HTERT RPE-1 (cell line): ENCODE data around the gene GOLPH3.
"Not testable (repeated sequence)": the region's sequence is repeated elsewhere in the genome, so short reads cannot be mapped to it uniquely, and the experiment has no call there.

Source experiments
- in situ Hi-C: fragments of 300-500 bp; cut with MboI; formaldehyde crosslinking; loops from 4 replicates; pipeline ENCODE4 v1.14.3; 2020; ENCODE audit warnings: low sequenced_read_pairs

The GOLPH3 gene

GRCh38 chr5:32174011-32174870, at the start of gene GOLPH3:
GOLPH3 (minus strand) TSS chr5:32174319; CDS start chr5:32174034, 285 bp downstream.
- in situ Hi-C loops = no loop called here

DNA sequence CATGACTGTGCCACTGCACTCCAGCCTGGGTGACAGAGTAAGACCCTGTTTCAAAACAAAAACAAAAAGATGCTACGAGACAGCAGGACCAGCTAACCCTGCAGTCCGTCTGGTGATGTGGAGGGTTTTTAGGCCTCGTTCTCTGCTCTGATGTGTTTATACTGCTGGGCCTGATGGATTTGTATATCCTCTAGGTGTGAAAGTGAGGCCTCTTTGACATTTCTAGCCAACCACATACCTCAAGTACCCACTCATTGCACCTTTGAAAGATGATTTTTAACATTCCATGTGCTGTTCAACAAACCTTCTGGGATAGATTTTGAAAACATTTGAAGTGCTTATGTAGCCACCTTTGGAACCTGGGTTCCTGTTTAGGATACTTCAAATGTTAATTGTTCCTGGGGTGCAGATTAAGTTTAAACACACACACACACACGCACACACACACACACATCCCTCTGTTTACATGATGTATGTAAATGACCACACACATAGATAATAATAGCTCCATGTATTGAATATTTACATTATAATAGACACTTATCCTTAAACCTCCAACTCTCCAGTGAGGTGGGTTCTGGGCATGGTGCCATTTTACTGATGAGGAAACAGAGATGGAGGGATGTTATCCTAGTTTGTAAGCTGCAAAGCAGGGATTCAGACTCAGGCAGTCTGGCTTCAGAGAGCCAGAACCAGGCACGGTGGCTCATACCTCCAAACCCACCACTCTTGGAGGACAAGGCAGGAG, 48.8 kb upstream of the GOLPH3 start:
- in situ Hi-C loops = no loop called here

DNA sequence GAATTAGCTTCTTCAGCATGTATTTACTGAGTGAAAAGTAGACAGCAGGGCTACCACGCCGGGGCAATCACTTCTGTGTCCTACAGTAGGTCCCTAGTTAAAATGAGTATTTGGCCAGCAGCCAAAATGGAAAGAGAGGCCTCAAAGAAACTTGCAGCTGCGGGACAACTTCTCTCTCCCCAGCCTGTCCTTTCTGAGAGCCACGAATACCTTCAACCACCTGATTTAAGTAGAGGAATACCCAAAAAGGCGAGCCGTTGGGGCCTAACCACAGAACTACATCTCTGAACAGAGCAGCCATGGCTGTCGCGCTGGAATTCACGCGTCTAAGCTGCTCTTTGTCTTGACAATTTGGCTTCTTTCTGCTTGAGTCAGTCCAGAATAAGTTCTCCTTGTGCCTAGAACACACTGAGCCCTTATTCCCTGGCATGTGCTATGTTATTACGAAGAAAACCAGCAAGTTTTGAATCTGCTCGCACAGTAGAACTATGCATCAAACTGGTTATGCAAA, 43.8 kb upstream of the GOLPH3 start:
- in situ Hi-C loops = no loop called here

DNA sequence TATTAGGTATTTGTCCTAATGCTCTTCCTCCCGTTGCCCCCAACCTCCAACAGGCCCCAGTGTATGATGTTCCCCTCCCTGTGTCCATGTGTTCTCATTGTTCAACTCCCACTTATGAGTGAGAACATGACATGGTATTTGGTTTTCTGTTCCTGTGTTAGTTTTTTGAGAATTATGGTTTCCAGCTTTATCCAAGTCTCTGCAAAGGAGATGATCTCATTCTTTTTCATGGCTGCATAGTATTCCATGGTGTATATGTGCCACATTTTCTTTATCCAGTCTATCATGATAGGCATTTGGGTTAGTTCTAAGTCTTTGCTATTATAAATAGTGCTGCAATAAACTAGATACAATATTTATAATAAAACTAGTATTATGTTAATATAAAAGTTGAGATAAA, 40.2 kb upstream of the GOLPH3 start:
- in situ Hi-C loops = not testable (repeated sequence)

DNA sequence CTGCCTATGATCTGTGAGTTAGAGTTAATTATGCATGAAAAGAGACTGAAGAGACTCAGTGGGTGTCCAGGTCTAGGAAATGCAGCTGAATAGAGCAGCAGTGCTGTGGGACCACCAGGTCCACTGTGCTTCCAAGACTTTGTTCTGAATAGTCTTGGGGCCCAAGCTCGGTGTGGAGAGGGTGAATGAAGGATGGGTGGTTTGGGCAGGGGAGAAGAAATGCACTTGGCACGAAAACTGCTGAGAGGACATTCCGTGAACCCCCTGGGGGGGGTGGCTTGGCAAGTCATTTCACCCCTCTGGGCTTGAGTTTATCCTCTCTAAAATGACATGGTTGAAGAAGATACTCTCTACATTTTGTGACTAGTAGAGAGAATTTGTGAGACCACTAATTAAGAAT, 36.0 kb upstream of the GOLPH3 start:
- in situ Hi-C loops = no loop called here

DNA sequence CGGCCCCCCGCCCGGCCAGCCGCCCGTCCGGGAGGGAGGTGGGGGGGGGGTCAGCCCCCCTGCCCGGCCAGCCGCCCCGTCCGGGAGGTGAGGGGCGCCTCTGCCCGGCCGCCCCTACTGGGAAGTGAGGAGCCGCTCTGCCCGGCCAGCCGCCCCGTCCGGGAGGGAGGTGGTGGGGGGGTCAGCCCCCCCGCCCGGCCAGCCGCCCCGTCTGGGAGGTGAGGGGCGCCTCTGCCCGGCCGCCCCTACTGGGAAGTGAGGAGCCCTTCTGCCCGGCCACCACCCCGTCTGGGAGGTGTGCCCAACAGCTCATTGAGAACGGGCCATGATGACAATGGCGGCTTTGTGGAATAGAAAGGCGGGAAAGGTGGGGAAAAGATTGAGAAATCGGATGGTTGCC, 34.7 kb upstream of the GOLPH3 start:
- in situ Hi-C loops = not testable (repeated sequence)

DNA sequence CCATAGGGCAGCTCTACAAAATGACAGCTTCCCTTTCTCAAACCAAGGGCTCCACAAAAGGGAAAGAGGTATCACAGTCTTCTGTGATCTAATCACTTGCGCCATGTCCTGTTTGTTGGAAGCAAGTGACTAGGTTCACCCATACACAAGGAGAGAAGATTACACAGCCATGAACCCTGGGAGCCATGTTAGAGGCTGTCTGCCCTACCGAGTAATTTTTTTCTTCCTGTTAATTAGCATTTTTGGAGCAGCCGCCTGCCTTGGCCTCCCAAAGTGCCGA, 33.2 kb upstream of the GOLPH3 start:
- in situ Hi-C loops = no loop called here

DNA sequence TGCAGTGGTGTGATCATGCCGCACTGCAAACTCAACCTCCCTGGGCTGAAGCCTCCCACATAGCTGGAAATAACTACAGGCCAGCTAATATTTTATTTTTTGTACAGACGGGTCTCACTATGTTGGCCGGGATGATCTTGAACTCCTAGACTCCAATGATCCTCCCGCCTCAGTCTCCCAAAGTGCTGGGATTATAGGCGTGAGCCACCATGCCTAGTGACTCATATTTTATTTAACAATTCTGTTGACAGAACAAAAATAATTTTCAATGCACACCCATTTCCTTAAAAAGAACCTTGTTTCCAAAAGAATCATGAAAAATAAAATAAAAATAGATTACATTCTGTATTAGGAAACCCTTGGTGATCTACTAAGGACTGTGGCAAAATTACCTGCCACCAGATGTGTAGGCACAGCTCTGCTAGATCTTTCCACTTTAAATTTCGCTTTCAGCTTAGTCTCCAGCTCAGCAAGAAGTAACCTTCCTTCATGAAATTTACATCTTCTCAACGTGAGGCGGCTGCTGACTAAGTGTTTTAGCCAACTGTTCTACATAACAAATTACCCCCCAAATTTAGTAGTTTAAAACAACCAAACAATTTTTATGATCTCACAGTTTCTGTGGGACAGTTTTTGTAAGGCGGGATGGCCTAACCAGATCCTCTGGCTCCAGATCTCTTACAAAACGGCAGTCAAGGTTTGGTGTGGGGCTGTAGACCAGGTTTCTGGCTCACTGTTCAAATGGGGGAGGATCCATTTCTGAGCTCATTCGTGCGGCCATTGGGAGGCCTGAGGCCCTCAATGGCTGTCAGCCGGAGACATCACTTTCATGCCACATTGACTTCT, 32.6 kb upstream of the GOLPH3 start:
- in situ Hi-C loops = no loop called here

GRCh38 chr5:32206053-32206452, 31.9 kb upstream of the GOLPH3 start:
- in situ Hi-C loops = no loop called here

- in situ Hi-C loops = no loop called here
These were observed 28.3 kb upstream of the GOLPH3 start for GRCh38 chr5:32202394-32202793.

GRCh38 chr5:32201122-32201753, 27.1 kb upstream of the GOLPH3 start:
- in situ Hi-C loops = no loop called here

DNA sequence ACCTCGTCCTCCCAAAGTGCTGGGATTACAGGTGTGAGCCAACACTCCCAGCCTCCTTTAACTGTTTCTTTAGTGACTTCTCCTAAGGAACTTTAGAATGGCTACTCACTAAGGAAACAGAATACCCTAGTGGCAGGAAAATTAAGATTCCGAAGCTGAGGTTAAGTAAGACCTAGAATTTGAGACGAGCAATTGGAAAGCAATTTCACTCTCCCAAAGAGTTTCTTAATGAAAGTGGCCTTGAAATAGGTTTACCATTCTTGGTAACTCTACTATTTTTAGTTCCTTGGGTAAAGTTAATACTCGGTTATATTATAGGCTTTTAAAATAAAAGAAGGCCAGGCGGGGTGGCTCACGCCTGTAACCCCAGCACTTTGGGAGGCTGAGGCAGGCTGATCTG, 22.9 kb upstream of the GOLPH3 start:
- in situ Hi-C loops = no loop called here

DNA sequence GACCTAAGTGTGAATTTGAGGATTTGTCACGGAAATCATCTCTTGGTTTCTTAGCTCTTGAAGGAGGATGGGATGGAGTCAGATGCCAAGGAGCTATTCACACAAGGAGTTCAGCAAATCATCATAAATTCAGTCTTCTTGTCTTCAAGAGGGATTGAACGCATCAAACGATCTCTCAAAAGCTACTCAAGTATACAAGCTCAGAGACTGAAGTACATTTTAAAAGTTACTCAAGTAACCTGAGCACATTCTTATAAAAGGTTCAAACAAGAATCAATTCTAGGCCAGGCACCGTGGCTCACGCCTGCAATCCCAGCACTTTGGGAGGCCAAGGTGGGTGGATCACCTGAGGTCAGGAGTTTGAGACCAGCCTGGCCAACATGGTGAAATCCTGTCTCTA, 21.1 kb upstream of the GOLPH3 start:
- in situ Hi-C loops = no loop called here

DNA sequence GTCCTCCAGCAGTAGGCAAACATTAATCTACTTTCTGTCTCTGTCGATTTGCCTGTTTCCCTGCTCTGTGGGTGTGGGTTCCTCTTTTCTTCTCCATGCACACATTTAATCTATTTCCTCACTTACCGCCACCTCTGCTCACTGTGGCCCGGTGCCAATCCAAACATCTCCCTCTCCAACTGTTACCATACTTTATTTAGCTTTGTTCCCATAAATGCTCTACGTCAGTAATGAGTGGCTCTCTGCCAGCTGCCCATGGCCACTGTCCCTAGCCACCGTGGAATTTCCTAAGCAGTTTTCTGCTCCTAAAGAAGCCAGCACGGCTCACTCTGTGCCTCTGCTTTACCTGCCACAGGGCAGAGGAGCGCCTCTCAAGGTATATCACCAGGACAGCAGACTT, 19.5 kb upstream of the GOLPH3 start:
- in situ Hi-C loops = no loop called here

DNA sequence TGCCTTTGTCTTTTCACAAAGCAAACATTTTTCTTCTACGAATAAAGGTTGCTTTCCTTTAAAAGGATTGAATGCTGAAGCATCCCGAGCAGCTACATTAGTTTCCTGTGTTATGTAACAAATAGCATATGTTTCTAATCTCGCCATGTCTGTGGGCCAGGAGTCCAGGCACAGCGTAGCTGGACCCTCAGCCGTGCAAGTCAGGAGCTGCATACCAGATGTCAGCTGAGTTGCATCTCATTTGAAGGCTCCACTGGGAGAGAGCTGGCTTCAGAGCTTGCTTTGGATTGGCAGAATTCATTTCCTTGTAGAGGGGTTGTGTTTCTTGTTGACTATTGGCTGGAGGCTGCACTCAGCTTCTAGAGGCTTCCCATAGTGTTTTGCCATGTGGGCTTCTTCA, 16.0 kb upstream of the GOLPH3 start:
- in situ Hi-C loops = no loop called here

DNA sequence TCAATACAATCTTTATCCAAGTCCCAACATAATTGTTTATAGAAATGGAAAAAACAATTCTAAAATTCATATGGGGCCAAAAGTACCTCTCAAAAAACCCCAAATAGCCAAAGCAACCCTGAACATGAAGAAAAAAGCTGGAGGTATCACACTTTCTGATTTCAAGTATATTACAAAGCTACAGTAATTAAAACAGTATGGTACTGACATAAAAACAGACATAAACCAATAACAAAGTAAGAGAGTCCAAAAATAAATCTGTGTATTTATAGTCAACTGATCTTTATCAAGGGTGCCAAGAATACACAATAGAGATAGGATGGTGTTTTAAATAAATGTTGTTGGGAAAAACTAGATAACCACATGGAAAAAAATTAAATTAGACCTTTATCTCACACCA, 13.6 kb upstream of the GOLPH3 start:
- in situ Hi-C loops = no loop called here

DNA sequence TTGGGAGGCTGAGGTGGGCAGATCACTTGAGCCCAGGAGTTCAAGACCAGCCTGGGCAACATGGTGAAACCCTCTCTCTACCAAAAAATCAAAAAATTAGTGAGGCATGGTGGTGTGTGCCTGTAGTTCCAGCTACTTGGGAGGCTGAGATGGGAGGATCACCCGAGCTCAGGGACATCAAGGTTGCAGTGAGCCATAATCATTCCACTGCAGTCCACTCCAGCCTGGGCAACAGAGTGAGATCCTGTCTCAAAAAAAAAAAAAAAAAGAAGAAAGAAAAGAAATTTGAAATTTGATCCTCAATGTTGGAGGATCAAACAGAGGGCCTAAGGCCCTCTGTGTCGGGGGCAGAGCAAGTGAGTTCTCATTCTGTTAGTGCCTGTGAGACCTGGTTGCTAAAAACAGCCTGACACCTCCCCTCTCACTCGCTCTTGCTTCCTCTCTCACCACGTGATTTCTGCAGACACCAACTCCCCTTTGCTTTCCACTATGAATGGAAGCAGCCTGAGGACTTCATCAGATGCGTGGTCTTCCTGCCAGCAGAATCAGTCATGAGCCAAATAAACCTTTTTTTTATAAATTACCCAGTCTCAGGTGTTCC, 8.4 kb upstream of the GOLPH3 start:
- in situ Hi-C loops = no loop called here

DNA sequence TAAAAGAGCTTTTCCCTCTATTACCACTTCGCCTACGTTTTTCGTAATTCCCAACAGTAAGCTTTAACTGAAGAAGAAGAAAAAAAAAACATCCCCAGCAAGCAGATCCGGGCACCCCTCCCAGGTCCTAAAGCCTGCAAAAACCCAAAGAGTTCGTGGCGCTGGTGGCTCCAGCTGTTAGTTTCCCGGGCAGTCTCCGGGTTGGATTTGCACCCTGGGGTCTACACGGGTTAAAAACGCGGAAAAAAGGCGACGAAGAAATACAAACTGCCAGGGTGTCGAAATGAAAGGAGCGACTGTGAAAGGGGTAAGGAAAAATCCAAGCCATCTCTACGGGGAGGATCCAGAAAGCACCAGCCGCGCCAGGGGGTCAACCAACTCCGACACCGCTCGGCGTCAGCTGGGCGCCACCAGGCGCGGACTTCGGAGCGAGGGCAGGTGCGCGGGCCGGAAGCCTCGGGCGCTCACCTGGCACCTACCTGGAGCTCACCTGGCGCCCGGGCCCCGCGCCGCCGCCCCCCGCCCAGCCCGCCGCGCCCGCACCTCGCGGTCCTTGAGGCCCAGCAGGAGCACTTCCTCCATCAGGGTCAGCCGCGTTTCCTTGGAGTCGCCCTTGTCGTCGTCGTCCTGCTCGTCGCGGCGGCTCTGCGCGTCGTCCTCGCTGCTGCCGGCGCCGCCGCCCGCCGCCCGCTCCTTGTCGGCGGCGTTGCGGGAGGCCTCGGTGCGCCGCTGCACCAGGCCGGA, 680 bp downstream of the GOLPH3 start:
- in situ Hi-C loops = no loop called here

- in situ Hi-C loops = no loop called here
These were observed 1.2 kb downstream of the GOLPH3 start for GRCh38 chr5:32172923-32173266.
